PC-9 (cell line): ENCODE data around the gene IWS1.

Experiments used
- EZH2 ChIP-seq: fragments of 200-600 bp; sonication (generic); IDR thresholded peaks from 2 replicates; pipeline ENCODE4 v1.8.0; 2017; ENCODE audit warnings: antibody characterized with exemption, low read depth
- TF ChIP-seq, protein P1 (sequence below): fragments of 200-600 bp; sonication (generic); conservative IDR thresholded peaks from 2 replicates; pipeline ENCODE4 v1.6.1; 2017; ENCODE audit warnings: mixed run types, antibody characterized with exemption, mild to moderate bottlenecking, moderate library complexity

DNA sequence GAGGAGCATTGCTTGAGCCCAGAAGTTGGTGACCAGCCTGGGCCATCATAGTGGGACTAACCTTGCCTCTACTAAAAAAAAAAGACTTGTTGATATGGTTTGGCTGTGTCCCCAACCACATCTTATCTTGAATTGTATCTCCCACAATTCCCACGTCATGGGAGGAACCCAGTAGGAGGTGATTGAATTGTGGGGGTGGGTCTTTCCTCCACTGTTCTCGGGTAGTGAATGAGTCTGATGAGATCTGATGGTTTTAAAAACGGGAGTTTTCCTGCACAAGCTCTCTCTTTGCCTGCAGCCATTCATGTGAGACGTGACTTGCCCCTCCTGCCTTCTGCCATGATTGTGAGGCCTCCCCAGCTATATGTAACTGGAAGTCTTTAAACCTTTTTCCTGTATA, 61.0 kb downstream of the IWS1 start:
- TF ChIP-seq, protein P1, sequence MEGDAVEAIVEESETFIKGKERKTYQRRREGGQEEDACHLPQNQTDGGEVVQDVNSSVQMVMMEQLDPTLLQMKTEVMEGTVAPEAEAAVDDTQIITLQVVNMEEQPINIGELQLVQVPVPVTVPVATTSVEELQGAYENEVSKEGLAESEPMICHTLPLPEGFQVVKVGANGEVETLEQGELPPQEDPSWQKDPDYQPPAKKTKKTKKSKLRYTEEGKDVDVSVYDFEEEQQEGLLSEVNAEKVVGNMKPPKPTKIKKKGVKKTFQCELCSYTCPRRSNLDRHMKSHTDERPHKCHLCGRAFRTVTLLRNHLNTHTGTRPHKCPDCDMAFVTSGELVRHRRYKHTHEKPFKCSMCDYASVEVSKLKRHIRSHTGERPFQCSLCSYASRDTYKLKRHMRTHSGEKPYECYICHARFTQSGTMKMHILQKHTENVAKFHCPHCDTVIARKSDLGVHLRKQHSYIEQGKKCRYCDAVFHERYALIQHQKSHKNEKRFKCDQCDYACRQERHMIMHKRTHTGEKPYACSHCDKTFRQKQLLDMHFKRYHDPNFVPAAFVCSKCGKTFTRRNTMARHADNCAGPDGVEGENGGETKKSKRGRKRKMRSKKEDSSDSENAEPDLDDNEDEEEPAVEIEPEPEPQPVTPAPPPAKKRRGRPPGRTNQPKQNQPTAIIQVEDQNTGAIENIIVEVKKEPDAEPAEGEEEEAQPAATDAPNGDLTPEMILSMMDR: no peak
- no peak for TF ChIP-seq EZH2
